IPS-18a (cell line): ENCODE measurements around the gene EMX2.

Experiments used
- H3K27ac ChIP-seq: one replicate; pipeline ENCODE4 v1.5.1; 2013; ENCODE audit warnings: low read length
- H3K27me3 ChIP-seq: one replicate; pipeline ENCODE4 v1.6.1; 2013; ENCODE audit warnings: mild to moderate bottlenecking, low read length; ENCODE audit not compliant: control insufficient read depth, insufficient read depth
- H3K36me3 ChIP-seq: one replicate; pipeline ENCODE4 v1.6.1; 2013; ENCODE audit warnings: low read depth, low read length; ENCODE audit not compliant: control insufficient read depth
- H3K4me1 ChIP-seq: one replicate; pipeline ENCODE4 v1.6.1; 2013; ENCODE audit warnings: low read depth, low read length; ENCODE audit not compliant: control insufficient read depth
- H3K4me3 ChIP-seq: one replicate; pipeline ENCODE4 v1.5.1; 2013; ENCODE audit warnings: low read length
- H3K9ac ChIP-seq: one replicate; pipeline ENCODE4 v1.6.1; 2013; ENCODE audit warnings: mild to moderate bottlenecking, low read length, moderate library complexity
- H3K9me3 ChIP-seq: one replicate; pipeline ENCODE4 v1.6.1; 2013; ENCODE audit warnings: low read depth, low read length; ENCODE audit not compliant: control insufficient read depth

EMX2 gene

DNA sequence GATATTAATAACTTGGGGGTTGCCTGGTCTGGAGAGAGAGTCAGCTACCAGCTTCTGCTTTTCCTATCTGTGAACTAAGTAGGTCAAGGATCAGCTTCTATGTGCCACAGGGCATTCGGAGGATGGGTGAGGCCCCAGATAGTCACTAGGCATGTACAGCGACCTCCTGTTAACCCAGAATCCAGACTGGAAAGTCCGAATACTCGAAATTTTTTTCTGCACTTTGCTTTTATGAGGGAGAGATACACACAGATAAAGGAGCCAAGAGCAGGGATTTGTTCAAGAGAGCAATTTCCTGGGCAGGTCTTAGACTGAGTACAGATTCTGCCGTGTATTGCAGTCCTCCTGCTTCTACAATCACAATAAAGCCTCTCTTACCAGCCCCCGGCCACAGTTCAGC, 54.2 kb downstream of the EMX2 start:
- Histone ChIP-seq H3K27me3 (no peaks in the 10 kb centered on the region), H3K36me3 (no peaks in the 10 kb centered on the region), H3K27ac (no peak overlapping the region), H3K9me3 (no peaks in the 10 kb centered on the region), H3K9ac (no peak overlapping the region), H3K4me1 (no peaks in the 10 kb centered on the region), H3K4me3 (no peak overlapping the region)

- Histone ChIP-seq H3K27ac (no peak overlapping the region), H3K9ac (no peak overlapping the region), H3K4me3 (no peak overlapping the region), H3K27me3 (no peaks in the 10 kb centered on the region), H3K4me1 (no peaks in the 10 kb centered on the region), H3K36me3 (no peaks in the 10 kb centered on the region), H3K9me3 (no peaks in the 10 kb centered on the region)
Measured at GRCh38 chr10:117597216-117597615, 54.7 kb downstream of the EMX2 start.
